CD4-positive, alpha-beta T cell treated with Interleukin-4 for 1 hour (primary cell): Measurements from ENCODE around the gene KRTAP5-6.

Experiments
- DNase-seq, 2 donors: peaks; one replicate each; pipeline ENCODE4 v3.0.0-alpha.2; 2020 to 2022

The KRTAP5-6 gene

DNA sequence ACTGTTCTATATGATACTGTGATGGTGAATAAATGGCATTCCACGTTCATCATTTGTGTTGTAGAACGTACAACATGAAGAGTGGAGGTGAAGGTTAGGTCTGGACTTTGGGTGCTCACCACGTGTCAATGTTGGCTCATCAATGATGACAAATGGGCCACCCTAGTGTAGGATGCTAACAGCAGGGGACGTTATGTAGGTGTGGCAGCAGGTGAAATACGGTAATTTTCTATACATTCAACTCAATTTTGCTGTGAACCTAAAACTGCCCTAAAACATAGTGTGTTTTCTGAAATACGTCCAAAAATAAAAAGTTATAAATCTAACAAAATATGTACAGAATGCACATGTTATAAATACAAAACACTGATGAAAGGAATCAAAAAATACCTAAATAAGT is 6.2 kb downstream of the KRTAP5-6 start:
- no peak for DNase-seq

DNA sequence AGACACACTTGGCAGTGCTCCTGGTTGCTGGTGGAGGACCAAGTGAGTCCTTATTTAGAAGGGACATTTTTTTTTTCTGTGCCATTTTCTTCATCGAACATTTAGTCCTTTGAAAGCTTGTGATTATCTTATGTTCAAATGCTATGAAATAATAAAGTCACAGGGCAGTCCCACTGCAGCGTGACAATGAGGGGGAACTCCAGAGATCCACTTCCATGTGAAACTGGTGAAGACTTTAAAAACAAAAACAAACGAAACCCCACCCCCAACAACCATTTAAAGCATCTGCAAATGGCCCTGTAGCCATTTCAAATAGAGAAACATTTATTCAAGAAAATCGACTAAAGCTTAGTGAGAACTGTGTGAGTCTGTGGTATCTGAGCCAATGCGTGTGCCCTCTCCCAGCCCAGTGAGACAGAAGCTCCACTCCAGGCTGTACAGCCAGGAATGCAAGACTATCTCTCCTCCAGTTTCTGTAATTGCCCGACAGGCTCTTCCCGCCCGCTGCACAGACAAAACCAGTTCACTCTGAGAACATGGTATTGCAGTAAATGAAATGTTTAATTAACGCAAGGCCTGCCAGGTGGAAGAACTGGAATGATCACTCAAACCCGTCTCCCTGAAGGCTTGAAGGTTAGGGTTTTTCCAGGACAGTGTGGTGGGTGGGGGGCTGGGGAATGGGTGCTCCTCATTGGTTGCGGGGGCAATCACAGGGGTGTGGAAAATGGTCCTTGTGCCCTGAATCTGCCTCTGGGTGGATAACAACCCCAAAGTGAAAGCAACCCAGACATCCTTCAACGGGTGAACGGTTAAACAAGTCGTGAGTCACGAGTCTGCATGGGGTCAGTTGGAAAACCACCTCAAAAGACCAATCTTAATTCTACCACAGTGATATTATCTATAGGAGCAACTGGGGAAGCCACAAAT is 8.4 kb downstream of the KRTAP5-6 start:
- DNase-seq, result no peak

DNA sequence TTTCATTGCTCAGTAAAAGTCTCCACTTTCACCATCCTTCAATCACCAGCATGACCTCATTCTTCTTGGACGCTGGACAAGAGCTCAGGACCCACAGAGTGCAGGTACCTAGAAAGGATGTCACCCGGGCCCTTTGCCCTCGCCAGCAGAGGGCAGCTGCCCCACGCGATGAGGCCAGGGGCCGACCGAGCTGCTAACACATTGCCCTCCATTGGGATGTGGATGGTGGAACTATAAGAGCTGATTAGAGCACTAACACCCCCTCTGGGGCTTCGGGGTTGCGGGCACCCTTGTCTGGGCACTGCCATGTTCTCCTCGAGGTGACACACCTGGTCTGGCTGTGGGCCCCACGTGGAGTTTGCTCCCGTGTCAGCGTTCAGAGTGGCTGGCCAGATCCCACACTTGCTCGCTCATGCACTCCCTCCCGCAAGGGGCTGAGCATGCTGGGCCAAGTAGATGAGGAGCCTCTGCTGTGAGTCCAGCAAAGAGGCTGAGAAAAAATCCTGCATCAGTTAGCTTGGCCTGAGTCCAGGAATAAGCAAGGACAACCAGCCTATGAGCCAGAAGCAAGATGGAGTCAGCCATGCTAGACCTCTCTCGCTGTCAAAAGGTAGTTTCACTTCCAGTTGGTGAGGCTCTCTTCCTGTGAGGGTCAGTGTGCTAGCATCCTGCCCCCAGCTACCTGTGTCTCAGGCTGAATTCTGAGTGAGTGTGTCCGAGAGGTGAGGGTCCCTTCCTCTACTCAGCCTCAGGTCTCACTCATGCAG is 9.8 kb downstream of the KRTAP5-6 start:
- peak in 1 of 2 donors; percentile 22 for DNase-seq

DNA sequence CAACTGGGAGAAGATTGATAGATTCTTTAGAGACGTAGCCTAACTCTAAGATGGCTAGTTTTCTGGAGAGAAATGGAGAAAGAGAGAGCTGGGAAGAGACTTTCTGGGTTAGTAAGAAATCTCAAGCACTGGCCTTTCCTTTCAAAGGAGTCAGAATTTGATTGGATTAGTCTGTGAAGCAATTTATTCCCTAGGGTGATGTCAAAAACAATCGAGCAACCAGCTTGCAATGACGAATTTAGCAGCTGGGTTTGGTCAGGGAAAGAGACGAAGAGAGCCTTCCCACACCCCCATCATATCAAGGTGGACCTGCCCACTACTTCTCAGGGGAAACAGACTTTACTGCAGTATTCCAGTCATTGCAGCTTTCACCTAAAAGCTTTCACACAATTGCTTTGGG is 10.8 kb downstream of the KRTAP5-6 start:
- no peak for DNase-seq

DNA sequence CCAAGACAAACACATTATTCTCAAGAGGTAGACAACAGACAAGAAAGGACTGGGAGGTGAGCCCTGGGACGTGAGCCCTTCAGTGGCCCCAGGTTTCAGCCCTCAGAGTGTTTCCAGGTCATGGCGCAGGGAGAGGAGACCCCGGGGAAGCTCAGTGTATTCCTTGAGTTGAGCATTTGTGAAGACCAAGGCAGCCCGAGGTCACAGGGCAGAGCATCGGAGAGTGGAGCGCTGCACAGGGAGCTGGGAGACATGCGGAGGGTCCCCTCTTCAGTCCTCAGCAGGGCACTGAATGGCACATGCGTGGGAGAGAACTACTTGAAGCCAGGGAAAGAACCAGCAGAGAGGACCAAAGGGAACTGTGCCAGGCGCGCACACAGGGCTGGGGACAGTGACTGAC is 11.7 kb downstream of the KRTAP5-6 start:
- DNase-seq, result no peak

DNA sequence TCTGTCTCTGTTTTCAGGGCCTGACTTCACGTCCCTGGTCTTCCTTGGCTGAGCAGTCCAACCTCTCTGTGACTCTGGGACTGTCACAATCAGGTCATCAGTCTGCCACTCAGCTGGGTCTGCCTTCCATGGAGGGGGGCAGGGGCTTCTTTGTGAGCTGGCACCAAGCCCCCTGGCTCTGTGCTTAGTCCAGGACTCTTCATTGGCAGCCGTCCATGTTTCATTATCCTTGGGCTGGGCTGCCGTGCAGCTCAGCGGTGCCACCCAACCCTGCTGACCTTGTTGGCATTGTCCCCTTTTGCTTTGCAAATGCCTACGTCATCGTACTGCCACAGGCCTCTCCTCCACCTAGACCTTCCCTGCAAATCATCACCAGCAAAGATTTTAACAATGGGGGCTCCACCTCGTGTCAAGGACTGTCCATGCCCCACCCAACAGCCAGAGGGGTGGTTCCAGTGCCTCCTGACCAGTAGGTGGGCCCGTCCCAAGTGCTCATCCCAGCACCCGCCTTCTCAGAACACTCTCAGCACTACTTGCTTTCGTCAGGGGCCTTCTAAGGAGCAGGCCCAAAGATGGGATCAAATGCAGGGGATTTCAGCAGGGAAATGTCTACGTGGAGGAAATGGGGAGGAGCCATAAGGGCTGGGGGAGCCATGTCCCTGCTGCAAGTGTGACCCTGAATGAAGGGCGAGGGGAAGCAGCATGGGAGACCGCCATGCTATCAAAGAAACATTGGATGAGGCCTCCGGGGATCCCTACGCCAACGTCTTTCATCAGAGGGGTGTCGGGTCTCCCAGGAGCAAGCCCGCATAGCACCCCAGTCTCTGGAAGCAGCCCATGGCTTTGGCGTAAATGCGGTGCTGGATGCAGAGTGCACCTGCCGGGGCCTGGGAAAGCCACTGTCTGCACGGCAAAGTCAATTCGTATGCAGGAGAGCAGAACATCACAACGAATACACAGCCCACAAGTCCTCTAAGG is 18.2 kb downstream of the KRTAP5-6 start:
- no peak for DNase-seq

DNA sequence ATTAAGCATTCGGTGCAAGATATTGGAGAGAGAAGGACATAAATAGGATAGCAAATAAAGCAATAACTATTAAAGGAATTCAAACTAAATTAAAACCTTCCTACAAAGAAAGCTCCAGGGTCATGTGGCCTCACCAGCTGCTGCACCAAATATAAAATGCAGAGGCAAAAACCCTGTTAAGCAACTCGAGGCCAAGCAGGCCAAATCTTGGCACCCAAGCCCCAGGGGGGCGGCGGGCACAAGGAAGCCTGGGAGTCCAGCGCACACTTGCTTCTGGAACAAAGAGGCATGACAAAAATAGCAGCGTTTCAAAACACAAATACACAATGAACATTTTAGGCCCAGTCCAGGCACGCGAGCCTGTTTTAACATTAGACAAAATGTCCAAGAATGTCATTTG is 20.8 kb downstream of the KRTAP5-6 start:
- DNase-seq, result no peak

DNA sequence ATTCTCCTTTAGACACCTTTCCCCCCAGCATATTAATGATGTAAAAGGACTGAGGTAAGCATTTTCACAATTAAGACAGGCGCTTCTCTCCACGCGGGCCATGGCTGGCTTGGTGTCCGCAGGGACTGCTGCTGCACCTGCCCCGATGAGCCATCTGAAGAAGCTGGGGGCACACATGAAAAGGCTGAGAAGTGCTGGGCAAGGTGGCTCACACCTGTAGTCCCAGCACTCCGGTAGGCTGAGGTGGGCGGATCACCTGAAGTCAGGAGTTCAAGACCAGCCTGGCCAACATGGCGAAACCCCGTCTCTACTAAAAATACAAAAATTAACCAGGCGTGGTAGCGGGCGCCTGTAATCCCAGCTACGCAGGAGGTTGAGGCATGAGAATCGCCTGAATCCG is 21.3 kb downstream of the KRTAP5-6 start:
- DNase-seq, result no peak

DNA sequence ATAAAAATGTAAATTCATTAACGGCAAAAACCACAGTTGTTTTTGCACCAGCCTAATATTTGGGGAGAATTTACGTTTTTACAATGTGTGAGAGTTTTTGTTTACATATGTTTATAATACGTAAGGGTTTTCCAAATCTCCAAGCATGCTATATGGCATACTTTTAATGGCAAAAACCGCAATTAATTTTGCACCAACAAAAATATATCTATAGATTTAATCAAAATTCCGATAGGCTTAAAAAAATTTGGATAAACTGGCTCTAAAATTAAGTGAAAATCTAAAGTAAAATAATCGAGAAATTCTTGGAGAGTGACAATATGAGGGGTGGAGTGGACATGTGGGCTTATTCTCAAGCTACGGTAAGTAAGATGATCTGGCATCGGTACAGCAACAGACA is 22.8 kb downstream of the KRTAP5-6 start:
- no peak for DNase-seq

DNA sequence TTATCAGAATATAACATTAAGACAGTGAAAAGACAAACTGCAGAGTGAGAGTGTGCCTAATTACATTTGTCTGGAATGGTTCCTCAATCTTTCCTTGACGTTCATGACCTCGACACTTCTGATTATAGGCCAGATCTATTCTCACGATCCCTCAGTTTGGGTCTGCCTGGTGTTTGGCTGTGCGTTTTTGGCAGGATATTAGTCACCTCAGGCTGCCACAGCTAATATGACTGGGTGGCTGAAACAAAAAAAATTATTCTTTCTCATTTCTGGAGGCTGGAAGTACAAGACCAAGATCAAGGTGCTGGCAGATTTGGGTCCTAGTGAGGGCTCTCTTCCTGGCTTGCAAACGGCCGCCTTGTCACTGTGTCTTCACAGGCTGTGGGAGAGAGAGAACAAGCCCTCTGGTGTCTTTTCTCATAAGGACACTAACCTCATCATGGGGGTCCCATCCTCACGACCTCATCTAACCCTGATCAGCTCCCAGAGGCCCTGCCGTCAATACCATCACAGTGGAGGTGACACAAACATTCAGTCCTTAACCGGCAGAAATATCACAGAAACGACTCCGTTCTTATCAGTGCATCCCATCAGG is 30.2 kb downstream of the KRTAP5-6 start:
- no peak for DNase-seq

DNA sequence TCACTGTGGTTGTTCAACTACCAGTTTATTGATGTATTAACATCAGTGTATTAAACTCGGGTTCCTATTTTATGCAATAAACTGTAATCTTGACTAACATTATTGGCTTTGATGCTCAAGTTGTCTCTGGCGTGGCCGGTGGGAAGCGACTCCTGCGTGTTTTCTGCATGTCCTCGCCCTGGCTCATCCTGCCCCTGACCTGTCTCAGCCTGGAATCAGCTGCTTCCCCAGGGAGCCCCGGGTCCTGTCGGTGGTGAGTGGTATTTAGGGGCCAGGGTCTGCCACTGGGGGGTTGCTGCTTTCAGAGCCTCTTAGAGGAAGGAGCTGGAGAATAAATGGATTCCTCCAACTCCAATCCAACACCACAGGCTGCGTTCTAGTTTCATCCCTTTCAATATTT is 30.9 kb downstream of the KRTAP5-6 start:
- DNase-seq, result no peak

DNA sequence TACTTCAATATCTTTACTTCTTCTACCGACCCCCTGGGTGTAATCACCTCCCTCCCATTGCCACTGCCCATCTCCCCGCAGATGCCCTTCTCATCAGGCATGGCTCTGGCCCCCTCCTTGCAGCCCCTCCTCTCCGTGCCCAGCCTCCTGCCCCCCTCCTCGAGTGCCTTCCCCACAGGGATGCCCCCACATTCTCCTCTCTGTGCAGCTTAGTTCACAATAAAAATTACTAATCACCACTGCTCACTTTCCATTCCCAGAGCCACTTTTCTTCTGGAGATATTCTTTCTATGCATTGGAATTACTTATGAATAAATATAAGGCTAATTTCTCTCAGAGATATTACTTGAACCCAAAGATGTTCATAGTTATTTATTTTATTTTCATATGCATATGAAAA is 31.3 kb downstream of the KRTAP5-6 start:
- no peak for DNase-seq

DNA sequence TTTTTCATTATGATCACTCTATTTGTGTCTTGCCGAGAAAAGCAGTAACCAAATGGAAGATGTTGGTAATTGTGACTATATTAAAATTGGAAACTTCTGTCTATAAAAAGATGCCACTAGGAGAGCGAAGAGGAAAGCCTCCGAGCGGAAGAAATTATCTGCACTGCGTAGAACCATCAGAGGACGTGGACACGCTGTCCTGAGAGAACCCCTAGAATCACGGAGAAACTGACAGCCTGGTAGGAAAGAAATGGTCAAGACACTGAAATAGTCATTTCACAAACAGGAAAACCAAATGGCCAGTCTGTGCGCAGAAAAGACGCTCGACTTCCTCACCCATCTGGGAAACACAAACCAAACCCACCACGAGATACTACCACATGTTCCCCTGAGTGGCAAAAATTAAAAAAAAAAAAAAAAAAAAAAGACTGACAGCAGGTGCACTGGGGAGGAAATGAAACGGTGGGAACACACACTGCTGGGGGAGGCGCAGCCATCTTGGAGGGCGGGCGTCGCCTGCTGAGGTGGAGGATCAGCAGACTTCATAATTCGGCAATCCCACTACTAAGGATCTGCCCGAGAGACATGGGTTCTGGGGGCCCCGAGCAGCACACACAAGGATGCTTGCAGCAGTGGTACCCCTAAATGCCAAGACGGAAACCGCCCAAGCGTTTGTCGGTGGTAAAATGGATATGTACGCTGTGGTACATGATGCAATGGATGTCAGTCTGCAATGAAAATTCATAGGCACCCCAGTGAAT is 32.1 kb downstream of the KRTAP5-6 start:
- no peak for DNase-seq

DNA sequence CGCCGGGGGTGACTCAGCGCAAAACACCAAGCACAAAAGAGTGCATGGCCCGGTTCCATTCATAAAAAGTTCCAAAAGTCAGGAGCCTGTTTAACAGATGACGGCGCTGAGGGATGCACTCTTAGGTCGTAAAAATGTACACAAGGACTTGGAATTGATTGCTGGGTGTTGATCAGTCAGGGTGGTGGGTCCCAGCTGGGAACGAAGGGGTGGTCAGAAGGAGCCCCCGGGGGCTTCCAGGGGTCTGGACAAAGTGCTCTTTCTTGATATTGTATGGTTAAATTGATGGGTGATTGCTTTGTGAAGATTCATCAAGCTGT is 32.7 kb downstream of the KRTAP5-6 start:
- DNase-seq, result no peak

DNA sequence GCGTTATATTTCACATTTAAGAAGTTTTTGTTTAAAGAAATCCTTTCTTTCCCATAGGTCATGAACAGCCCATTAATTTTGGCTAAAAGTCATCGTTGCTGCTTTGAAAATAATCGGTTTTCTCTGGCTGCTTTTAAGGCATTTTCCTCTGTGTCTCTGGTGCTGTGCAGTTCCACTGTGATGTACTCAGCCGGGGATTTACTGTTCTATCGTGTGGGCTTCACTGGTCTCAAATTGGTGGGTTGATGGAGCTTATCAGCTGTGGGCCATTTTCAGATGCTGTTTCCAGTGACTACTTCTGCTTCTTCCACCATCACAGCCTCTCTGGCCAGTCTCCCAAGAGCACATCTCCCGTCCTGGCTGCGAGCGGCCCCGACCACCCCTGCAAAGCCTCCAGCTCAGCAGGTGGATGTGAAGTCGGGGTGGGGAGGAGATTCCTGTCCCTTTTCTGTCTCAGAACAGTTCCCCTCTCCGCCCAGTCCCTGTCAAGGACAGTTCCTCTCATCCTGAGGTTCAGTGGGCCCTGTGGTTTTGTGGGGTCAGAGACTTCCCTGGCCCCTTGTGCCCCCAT is 33.1 kb downstream of the KRTAP5-6 start:
- no peak for DNase-seq

DNA sequence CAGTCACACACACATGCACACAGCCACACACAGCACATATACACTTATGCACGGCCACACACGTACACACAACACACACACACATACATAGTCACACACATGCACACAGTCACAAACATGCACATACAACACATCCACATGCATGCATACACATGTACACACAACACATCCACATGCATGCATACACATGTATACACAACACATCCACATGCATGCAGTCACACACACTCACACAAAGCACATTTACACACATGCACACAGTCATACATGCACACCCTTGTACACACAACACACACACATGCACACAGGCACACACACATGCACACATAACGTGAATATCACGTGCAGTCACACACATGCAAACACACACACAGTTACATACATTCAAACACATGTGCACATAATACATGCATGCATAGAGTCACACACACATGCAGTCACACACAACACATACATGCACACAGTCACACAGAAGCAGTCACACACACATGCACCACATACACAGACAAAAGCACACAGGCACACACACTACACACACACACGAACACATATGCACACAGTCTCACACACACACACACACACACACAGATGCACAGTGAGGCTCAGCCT is 34.6 kb downstream of the KRTAP5-6 start:
- DNase-seq, result no peak

DNA sequence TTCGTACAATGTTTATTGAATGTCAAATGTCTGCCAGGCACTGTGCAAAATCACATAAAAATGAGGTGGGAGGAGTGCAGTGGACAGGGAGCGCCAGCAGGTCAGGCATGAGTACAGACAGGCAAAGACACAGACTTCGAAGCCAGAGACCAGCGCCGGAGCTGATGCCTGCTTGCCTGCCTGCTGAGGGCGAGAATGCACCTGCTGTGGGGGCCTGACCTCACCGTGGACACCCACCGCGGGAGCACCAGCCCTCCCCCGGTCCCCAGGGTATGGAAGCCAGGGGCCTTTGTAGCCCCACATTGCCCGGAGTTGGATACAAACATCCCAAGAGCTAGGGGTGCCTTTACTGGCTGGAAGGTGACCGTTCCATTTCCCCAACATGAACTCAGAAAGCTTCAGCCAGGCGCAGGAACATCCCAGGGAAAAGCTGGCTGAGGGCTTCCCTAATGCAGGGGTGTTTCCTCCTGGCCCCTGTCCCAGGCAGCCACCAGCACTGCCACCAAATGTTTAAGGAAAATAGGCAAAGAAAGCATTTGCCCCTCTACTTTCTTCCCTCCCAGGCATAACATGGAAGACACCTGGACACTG is 35.5 kb downstream of the KRTAP5-6 start:
- DNase-seq, result no peak

DNA sequence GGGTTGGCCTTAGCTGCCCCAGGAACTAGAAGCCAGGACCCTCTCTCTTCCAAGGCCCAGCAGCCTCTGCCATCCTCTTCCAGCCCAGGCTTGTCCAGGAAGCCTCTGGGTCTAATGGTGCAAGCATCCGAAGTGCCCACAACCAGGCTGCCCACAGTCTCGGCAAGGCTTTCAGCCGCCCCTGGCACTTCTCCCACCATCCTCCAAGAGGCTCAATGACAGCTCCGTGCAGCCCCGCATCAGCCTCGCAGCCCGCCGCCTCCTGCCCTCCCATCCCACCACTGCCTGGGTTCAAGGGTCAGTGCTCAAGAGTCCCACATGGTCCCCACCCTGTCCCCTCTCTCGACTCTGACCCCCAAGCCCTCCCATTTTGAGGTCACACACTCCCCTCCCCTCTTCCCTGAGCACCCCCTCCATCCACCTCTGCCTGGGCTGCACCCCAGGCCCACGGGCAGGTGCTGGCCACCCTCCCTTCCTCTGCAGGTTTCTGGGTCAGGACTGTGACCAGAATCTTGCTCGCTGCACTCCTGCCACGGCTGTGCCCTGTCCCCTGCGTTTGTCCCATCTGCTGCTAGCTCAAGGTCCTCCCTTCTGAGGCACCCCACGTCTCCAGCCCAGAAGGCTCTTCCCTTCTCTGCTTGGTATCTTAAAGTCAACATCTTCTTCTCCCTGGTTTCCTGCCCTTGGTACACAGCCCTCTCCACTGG is 36.2 kb downstream of the KRTAP5-6 start:
- DNase-seq, result no peak

DNA sequence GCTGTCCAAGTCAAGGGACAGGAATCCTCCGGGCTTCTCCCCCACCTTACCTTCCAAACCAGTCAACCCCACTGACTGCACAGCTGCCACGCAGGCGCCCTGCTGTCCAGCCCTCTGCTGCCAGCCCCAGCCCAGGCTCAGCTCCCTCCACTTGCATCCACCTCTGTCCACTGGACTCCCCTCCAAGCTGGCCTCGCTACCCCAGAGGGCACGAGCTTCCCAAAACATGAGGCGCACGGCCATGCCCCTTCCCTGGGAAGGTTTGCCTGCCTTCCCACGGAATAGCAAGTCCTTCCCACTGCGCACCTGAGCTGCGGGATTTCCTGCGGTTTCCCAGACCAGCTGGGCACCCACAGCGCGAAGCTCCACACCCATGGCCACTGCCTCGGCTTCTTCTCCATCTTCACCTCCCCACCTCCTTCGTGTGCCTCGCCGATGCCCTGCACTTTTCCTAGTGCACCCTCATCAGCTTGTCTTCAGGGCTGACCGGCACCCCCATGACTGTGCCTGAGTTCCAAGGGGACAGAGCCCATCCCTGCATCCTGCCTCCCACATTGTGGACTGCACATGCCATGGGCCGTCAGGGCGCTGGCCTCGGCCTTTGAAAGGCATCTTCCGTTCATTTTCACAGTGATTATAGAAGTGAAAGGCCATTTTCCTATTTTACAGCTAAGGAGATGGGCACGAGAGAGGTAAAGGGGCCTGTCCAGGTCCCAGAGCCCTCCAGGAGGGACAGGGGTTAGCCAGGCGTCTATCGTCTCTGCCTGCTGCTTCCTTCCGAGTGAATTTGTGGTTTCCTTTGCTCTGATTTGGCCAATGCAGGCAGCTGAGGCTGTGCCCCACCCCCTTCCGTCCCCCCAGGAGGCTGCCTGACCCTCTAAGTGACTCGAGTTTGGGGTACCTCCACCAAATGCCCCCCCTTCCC is 37.0 kb downstream of the KRTAP5-6 start:
- DNase-seq, result no peak
